Vagina (tissue), 2 donors: ENCODE data around the gene TMEM154. TPM values are rescaled to one million over a fixed set of nuclear protein-coding genes. Genes with fewer than 3 reads are reported as not detected.

ENCODE experiments used
- DNase-seq, 2 donors: peaks; one replicate each; pipeline ENCODE4 v3.0.0-alpha.2; 2017; ENCODE audit errors: extremely low spot score in 2 of 2
- H3K27ac ChIP-seq: fragments of 200-600 bp; sonication (generic); one replicate; pipeline ENCODE4 v1.5.1; 2019
- H3K27me3 ChIP-seq: fragments of 200-600 bp; sonication (generic); one replicate; pipeline ENCODE4 v1.5.1; 2019
- H3K36me3 ChIP-seq, 2 donors: fragments of 200-600 bp; sonication (generic); one replicate each; pipeline ENCODE4 v1.5.1; 2017 to 2019
- H3K4me1 ChIP-seq: fragments of 200-600 bp; sonication (generic); one replicate; pipeline ENCODE4 v1.5.1; 2019
- H3K4me3 ChIP-seq, 2 donors: fragments of 200-600 bp; sonication (generic); 1 replicate in 1 of 2; 2 replicates in 1 of 2; pipeline ENCODE4 v1.5.1; 2016 to 2019
- H3K9me3 ChIP-seq: fragments of 200-600 bp; sonication (generic); one replicate; pipeline ENCODE4 v1.5.1; 2019
- POLR2A ChIP-seq, 2 donors: fragments of 450-650 bp; IDR thresholded peaks; one replicate each; pipeline ENCODE4 v1.6.1; 2017; ENCODE audit warnings: antibody characterized with exemption in 2 of 2, mild to moderate bottlenecking in 2 of 2, moderate library complexity in 2 of 2
- POLR2AphosphoS5 ChIP-seq, 2 donors: sonication (generic); formaldehyde crosslinking; IDR thresholded peaks; one replicate each; pipeline ENCODE4 v1.9.0; 2017; ENCODE audit warnings: antibody characterized with exemption in 2 of 2, mild to moderate bottlenecking in 2 of 2, low read depth in 1 of 2; ENCODE audit not compliant: insufficient read depth in 1 of 2
- intact Hi-C: fragments of 100-400 bp; cut with DNase I; formaldehyde crosslinking; loops from one replicate; pipeline ENCODE4 v1.15.1; 2023
- total RNA-seq: library from RNA; depleted of rRNA; stranded (reverse); fragments of >200 nt; gene quantifications from one replicate; pipeline ENCODE4 v1.2.3, GENCODE V29; 2016
- TF ChIP-seq, protein P1 (sequence below), 3 experiments: fragments of 450-650 bp in 2 of 3; fragments of 200-600 bp in 1 of 3; sonication (generic) in 1 of 3; IDR thresholded peaks; one replicate each; pipeline ENCODE4 v1.5.1; 2017 to 2019; ENCODE audit warnings: antibody characterized with exemption in 3 of 3, mild to moderate bottlenecking in 2 of 3, moderate library complexity in 2 of 3

The TMEM154 gene
- total RNA-seq, 1 donor from 2014 or later = 33.1 TPM

DNA sequence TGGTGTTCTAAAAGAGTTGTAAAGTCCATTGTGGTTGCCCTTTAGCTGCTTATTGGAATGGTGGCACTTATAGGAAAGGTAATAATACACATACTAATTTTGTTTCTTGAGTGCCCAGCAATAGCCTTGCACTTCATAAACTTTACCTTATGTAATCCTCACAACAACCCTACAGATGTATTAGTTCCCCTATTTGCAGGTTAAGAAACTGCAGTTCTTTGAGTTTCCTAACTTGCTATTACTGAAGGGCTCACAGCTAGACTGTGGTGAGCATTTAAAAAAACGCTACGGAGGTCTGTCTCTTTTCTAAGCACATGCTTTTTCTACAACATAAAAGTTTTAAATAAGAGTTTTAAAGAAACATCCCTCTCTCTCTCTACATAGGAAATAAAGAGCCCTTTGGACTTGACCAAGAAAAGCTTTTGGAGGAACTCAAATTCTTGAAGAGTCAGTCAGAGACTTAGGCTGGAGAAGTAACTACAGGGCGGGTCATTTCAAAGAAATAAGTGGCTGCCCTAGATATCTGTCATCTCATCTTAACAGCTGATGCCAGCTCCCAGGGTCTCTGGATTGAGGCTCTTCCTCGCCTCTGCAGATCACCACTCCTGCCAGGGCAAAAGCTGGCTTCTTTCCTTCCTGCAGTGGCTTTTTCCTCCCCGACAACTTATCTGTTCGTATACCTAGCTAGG is 101.9 kb downstream of the TMEM154 start:
- intact Hi-C loops = no loop called here
- no peaks in the 10 kb centered on the region for H3K4me1 ChIP-seq
- TF ChIP-seq POLR2AphosphoS5 (IDR thresholded peaks at IDR 0.05; ENCODE audit: insufficient read depth in 1 of 2, low read depth in 1 of 2) = no peak
- no peak for TF ChIP-seq POLR2A (IDR thresholded peaks at IDR 0.05)
- TF ChIP-seq, protein P1, sequence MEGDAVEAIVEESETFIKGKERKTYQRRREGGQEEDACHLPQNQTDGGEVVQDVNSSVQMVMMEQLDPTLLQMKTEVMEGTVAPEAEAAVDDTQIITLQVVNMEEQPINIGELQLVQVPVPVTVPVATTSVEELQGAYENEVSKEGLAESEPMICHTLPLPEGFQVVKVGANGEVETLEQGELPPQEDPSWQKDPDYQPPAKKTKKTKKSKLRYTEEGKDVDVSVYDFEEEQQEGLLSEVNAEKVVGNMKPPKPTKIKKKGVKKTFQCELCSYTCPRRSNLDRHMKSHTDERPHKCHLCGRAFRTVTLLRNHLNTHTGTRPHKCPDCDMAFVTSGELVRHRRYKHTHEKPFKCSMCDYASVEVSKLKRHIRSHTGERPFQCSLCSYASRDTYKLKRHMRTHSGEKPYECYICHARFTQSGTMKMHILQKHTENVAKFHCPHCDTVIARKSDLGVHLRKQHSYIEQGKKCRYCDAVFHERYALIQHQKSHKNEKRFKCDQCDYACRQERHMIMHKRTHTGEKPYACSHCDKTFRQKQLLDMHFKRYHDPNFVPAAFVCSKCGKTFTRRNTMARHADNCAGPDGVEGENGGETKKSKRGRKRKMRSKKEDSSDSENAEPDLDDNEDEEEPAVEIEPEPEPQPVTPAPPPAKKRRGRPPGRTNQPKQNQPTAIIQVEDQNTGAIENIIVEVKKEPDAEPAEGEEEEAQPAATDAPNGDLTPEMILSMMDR (IDR thresholded peaks at IDR 0.05) = no peak
- no peak for DNase-seq
- no peaks in the 10 kb centered on the region for H3K36me3 ChIP-seq
- no peak overlapping the region for H3K27ac ChIP-seq
- no peaks in the 10 kb centered on the region for H3K9me3 ChIP-seq
- no peaks in the 10 kb centered on the region for H3K27me3 ChIP-seq
- no peak overlapping the region for H3K4me3 ChIP-seq

- Histone ChIP-seq H3K36me3 (no peaks in the 10 kb centered on the region), H3K27me3 (no peaks in the 10 kb centered on the region), H3K4me3 (no peak overlapping the region), H3K9me3 (no peaks in the 10 kb centered on the region), H3K4me1 (no peaks in the 10 kb centered on the region), H3K27ac (no peak overlapping the region)
- DNase-seq = no peak
- TF ChIP-seq POLR2AphosphoS5 (IDR thresholded peaks at IDR 0.05; ENCODE audit: insufficient read depth in 1 of 2, low read depth in 1 of 2) (no peak), POLR2A (IDR thresholded peaks at IDR 0.05) (no peak)
- TF ChIP-seq, protein P1 (IDR thresholded peaks at IDR 0.05) = no peak
- intact Hi-C loops = no loop called here
Measured at GRCh38 chr4:152575533-152575932, 104.3 kb downstream of the TMEM154 start.

DNA sequence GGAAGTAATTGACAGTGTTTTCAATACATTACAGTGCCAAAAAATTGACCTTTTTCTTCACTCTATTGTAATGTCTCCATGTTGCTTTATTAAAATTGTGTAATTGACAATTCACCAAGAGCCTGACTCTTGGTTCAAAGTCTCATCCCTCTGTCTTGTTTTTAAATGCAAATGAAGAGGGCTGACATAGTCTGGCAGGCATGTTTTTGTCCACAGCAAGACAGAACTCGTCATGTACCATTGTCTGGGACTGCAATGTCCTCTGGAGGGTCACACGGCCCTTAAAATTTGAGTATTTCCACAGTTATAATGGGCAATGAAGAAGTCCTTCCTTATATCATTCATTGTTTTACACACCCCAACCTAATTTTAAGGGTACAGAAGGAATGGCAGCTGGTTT is 105.9 kb downstream of the TMEM154 start:
- intact Hi-C loops = no loop called here
- DNase-seq = no peak
- Histone ChIP-seq H3K36me3 (no peaks in the 10 kb centered on the region), H3K9me3 (no peaks in the 10 kb centered on the region), H3K4me3 (no peak overlapping the region), H3K27me3 (no peaks in the 10 kb centered on the region), H3K27ac (no peak overlapping the region), H3K4me1 (no peaks in the 10 kb centered on the region)
- TF ChIP-seq, protein P1 (IDR thresholded peaks at IDR 0.05) = no peak
- no peak for TF ChIP-seq POLR2A (IDR thresholded peaks at IDR 0.05)
- TF ChIP-seq POLR2AphosphoS5 (IDR thresholded peaks at IDR 0.05; ENCODE audit: insufficient read depth in 1 of 2, low read depth in 1 of 2) = no peak

- TF ChIP-seq, protein P1 (IDR thresholded peaks at IDR 0.05) = no peak
- peak in 1 of 2 donors; percentile 16 for TF ChIP-seq POLR2AphosphoS5 (IDR thresholded peaks at IDR 0.05; ENCODE audit: insufficient read depth in 1 of 2, low read depth in 1 of 2)
Measured at GRCh38 chr4:152572417-152573086, 107.2 kb downstream of the TMEM154 start.

DNA sequence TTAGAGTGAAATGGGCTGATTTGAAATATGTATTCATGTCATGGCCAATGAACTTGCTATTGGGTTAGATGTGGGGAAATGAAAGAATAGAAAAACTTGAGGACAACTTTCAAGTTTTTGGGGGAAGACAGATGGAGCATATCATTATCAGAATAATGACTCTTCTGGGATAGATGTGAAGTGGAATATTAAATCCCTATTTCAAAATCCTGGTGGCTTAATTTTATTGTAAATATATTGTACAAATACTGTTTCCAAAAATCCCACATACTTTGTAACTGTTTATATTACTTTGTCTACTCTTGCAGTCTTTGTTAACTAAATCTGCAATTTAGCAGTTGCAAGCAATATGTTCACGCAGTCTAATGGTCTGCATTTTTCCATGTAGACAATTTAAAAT is 108.0 kb downstream of the TMEM154 start:
- no peak overlapping the region for H3K27ac ChIP-seq
- no peaks in the 10 kb centered on the region for H3K9me3 ChIP-seq
- H3K36me3 ChIP-seq = no peaks in the 10 kb centered on the region
- H3K4me1 ChIP-seq = no peaks in the 10 kb centered on the region
- H3K4me3 ChIP-seq = no peak overlapping the region
- intact Hi-C loops = no loop called here
- TF ChIP-seq POLR2AphosphoS5 (IDR thresholded peaks at IDR 0.05; ENCODE audit: insufficient read depth in 1 of 2, low read depth in 1 of 2) (no peak), POLR2A (IDR thresholded peaks at IDR 0.05) (no peak)
- TF ChIP-seq, protein P1 (IDR thresholded peaks at IDR 0.05) = no peak
- H3K27me3 ChIP-seq = no peaks in the 10 kb centered on the region
- no peak for DNase-seq

More at GRCh38 chr4:152572417-152573086, 107.2 kb downstream of the TMEM154 start:
- Histone ChIP-seq H3K4me3 (no peak overlapping the region), H3K36me3 (no peaks in the 10 kb centered on the region), H3K9me3 (no peaks in the 10 kb centered on the region), H3K27me3 (no peaks in the 10 kb centered on the region), H3K27ac (no peak overlapping the region), H3K4me1 (no peaks in the 10 kb centered on the region)
- DNase-seq = no peak
- intact Hi-C loops = no loop called here
